ENCODE measurements around the gene FCHSD2. TPM values are rescaled to one million over a fixed set of nuclear protein-coding genes. Genes with fewer than 3 reads are reported as not detected.

FCHSD2 gene
- total and polyA plus RNA-seq, 9 of the 15 experiments (the other 6 are each of a cell fraction or from before 2014, with no cell fraction given), result 1.8 to 14.7 (median 6.4) TPM

DNA sequence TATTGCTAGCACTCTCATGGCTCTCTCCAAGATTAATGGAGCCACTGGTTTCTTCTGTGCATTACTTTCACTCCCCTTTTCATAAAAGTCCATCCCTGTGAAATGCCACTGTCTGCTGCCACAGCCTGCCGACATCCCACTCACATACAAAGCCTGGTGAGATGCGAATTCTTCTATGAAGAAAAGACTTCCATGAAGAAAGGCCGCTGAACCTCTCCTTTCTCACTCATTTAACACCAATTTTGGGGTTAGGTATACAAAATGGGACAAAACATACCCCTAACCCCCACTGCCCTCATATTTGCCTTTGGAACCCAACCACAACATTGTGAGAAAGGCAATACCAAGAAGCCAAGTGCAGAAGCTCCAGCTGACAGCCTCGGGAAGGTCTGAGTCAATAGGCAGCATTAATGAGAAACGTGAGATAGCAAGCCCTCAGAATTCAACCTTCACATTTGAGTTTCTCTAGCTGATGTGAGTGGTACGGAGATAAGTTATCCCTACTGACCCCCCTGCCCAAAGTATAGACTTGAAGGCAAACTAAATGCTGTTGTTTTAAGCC lies 171.5 kb downstream of the FCHSD2 start (continued):
- TF ChIP-seq, protein P1, sequence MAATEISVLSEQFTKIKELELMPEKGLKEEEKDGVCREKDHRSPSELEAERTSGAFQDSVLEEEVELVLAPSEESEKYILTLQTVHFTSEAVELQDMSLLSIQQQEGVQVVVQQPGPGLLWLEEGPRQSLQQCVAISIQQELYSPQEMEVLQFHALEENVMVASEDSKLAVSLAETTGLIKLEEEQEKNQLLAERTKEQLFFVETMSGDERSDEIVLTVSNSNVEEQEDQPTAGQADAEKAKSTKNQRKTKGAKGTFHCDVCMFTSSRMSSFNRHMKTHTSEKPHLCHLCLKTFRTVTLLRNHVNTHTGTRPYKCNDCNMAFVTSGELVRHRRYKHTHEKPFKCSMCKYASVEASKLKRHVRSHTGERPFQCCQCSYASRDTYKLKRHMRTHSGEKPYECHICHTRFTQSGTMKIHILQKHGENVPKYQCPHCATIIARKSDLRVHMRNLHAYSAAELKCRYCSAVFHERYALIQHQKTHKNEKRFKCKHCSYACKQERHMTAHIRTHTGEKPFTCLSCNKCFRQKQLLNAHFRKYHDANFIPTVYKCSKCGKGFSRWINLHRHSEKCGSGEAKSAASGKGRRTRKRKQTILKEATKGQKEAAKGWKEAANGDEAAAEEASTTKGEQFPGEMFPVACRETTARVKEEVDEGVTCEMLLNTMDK (IDR thresholded peaks at IDR 0.05; ENCODE audit: borderline replicate concordance, insufficient read depth, low read depth, low read length, poor library complexity, severe bottlenecking), result no peak

DNA sequence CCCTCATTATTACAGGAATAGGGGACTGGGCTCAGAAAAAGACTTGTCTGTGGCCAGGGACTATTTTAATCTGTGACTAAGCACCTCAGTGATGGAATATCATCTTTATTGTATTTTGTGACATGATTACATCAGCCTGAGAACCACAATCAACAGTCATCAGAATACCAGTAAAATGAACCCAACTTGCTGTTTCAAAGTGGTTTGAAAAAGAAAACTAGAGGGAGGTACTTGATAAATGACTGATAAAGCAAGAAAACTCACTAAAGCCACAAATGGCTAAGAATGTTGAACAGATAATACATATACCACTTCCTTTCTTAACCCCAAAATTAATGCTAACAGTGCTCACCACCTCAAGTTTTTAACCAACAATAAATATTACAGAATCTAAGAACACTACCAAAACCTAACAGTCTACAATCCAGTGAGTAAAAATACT lies 172.2 kb downstream of the FCHSD2 start:
- no peaks in the 10 kb centered on the region for H3K36me3 ChIP-seq (ENCODE audit: control insufficient read depth, insufficient read depth, low read length)
- H3K4me2 ChIP-seq (ENCODE audit: insufficient read depth, low read length), result no peak overlapping the region
- ChIA-PET POLR2A (no interaction called here), CTCF (ENCODE audit: low intra/inter-chr PET ratio) (no interaction called here)
- intact Hi-C loops (cut with micrococcal nuclease), result no loop called here
- H3K4me1 ChIP-seq (replicated peaks in 1 of 2; ENCODE audit: control insufficient read depth in 2 of 2, insufficient read depth in 2 of 2, low read length in 2 of 2), result peaks cover 0 to 14% of the 10 kb centered on the region in 2 experiments; a peak in 2 of 5 replicates
- in situ Hi-C loops (cut with MboI), result no loop called here
- H2AFZ ChIP-seq (ENCODE audit: low read depth, low read length), result no peak overlapping the region
- no peaks in the 10 kb centered on the region for H3K9me1 ChIP-seq (ENCODE audit: control insufficient read depth, insufficient read depth, low read length)
- no peak overlapping the region for H3K4me3 ChIP-seq
- no peaks in the 10 kb centered on the region for H3K9me3 ChIP-seq (replicated peaks; ENCODE audit: control insufficient read depth, insufficient read depth, low read depth, low read length)
- ATAC-seq (peak; percentile 53), DNase-seq (ENCODE audit: extremely low read depth in 1 of 4, low spot score in 3 of 4) (peak in 1 of 4 experiments; percentile 9), FAIRE-seq (no peak)
- no peaks in the 10 kb centered on the region for H4K20me1 ChIP-seq (replicated peaks; ENCODE audit: control insufficient read depth, insufficient read depth, low read length)
- H3K9ac ChIP-seq (ENCODE audit: insufficient read depth in 1 of 2, low read depth in 2 of 2, low read length in 2 of 2), result no peak overlapping the region
- no peak overlapping the region for H3K27ac ChIP-seq (ENCODE audit: extremely low read depth, low read depth, low read length)
- no peaks in the 10 kb centered on the region for H3K27me3 ChIP-seq (ENCODE audit: control insufficient read depth in 2 of 2, insufficient read depth in 2 of 2, low read length in 2 of 2)
- no peaks in the 10 kb centered on the region for H3K79me2 ChIP-seq (ENCODE audit: control insufficient read depth, insufficient read depth, low read length)
- no TSS peak for BruUV-seq (replicated peaks)
- TF ChIP-seq ZNF830 (CRISPR knock-in tag; IDR thresholded peaks at IDR 0.05), result no peak
- TF ChIP-seq, protein P2, sequence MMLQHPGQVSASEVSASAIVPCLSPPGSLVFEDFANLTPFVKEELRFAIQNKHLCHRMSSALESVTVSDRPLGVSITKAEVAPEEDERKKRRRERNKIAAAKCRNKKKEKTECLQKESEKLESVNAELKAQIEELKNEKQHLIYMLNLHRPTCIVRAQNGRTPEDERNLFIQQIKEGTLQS (IDR thresholded peaks at IDR 0.05), result peak; percentile 74; the same call in 1 of the 2 replicates
- TF ChIP-seq, protein P2 (CRISPR knock-in tag; conservative IDR thresholded peaks at IDR 0.05), result no peak
- TF ChIP-seq HDAC2 (IDR thresholded peaks at IDR 0.05), result 0 out of 2 replicates have a peak, but pooled peaks have one; percentile 16
- TF ChIP-seq ZKSCAN3 (CRISPR knock-in tag; IDR thresholded peaks at IDR 0.05), result no peak
- TF ChIP-seq ZBTB17 (CRISPR knock-in tag; IDR thresholded peaks at IDR 0.05), result no peak
- TF ChIP-seq BACH1 (tag; IDR thresholded peaks at IDR 0.05), result no peak
- no peak for TF ChIP-seq NR4A1 (CRISPR knock-in tag; IDR thresholded peaks at IDR 0.05)
- no peak for TF ChIP-seq NR4A1 (tag; IDR thresholded peaks at IDR 0.05)
- TF ChIP-seq, protein P3, sequence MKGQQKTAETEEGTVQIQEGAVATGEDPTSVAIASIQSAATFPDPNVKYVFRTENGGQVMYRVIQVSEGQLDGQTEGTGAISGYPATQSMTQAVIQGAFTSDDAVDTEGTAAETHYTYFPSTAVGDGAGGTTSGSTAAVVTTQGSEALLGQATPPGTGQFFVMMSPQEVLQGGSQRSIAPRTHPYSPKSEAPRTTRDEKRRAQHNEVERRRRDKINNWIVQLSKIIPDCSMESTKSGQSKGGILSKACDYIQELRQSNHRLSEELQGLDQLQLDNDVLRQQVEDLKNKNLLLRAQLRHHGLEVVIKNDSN (CRISPR knock-in tag; IDR thresholded peaks at IDR 0.05), result no peak
- TF ChIP-seq MECOM (CRISPR knock-in tag; IDR thresholded peaks at IDR 0.05), result no peak
- TF ChIP-seq, protein P4, sequence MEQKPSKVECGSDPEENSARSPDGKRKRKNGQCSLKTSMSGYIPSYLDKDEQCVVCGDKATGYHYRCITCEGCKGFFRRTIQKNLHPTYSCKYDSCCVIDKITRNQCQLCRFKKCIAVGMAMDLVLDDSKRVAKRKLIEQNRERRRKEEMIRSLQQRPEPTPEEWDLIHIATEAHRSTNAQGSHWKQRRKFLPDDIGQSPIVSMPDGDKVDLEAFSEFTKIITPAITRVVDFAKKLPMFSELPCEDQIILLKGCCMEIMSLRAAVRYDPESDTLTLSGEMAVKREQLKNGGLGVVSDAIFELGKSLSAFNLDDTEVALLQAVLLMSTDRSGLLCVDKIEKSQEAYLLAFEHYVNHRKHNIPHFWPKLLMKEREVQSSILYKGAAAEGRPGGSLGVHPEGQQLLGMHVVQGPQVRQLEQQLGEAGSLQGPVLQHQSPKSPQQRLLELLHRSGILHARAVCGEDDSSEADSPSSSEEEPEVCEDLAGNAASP (IDR thresholded peaks at IDR 0.05), result no peak
- no peak for TF ChIP-seq ETV1 (tag; conservative IDR thresholded peaks at IDR 0.05; ENCODE audit: low read depth)
- no peak for TF ChIP-seq MTF1 (CRISPR knock-in tag; IDR thresholded peaks at IDR 0.05; ENCODE audit: borderline replicate concordance)
- no peak for TF ChIP-seq SP2 (IDR thresholded peaks at IDR 0.05; ENCODE audit: extremely low read depth, low read depth, low read length, poor library complexity, severe bottlenecking)

All from K562 (cell line).